ENCODE measurements around the gene ATP5F1E. TPM values are rescaled to one million over a fixed set of nuclear protein-coding genes. Genes with fewer than 3 reads are reported as not detected.

The ATP5F1E gene
- total and polyA plus RNA-seq, 10 of the 15 experiments (the other 5 are each of a cell fraction or from before 2014, with no cell fraction given): 49.0 to 407 (median 117) TPM

DNA sequence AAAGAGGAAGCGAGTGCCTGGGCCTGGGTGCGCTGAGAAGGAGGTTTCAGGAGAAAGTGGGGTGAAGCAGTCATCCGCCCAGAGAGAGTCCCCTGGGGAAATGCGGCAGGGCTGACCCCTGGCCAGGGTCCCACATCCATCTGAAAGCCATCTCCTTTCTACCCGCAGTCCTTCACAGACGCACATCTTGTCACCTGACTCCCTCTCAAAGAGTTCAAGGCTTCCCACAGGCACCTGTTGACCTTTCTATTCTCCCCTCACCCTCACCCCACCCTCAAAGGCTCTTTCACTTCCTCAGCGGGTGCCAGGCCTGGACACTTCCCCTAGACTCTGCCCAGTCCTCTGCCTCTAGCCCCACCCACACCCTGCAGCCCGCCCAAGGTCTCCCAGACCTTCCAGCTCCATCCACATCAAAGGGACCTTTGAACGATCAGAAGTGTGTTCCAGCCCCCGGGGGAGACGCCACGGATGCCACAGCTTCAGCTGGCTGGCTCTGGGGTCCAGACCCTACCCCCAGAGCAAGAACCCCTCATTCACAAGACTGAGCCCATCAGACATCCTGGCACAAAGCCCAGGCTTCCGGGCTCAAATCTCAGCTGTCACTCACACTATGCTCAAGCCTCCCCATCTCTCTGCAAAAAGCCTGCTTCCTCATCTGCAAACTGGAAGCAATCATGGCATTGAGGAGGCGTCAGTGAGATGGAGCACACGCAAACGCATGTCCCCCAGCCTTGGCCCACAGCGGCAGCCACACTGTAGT lies 27.2 kb downstream of the ATP5F1E start (continued):
- TF ChIP-seq IRF5 (IDR thresholded peaks at IDR 0.05; ENCODE audit: borderline replicate concordance) (no peak; the same call in 1 of the 2 replicates), HDAC2 (IDR thresholded peaks at IDR 0.05) (no peak), JUND (IDR thresholded peaks at IDR 0.05; ENCODE audit: low read depth, low read length) (no peak), MXI1 (IDR thresholded peaks at IDR 0.05; ENCODE audit: low read depth, low read length) (peak; percentile 69), PKNOX1 (IDR thresholded peaks at IDR 0.05) (peak; percentile 98), IKZF1 (conservative IDR thresholded peaks at IDR 0.05) (peak; percentile 97), NR2F1 (conservative IDR thresholded peaks at IDR 0.05) (peak; percentile 100), NFXL1 (IDR thresholded peaks at IDR 0.05; ENCODE audit: borderline replicate concordance) (no peak), MEF2A (IDR thresholded peaks at IDR 0.05; ENCODE audit: insufficient read depth, low read depth, low read length) (no peak), ZBED1 (IDR thresholded peaks at IDR 0.05; ENCODE audit: borderline replicate concordance) (no peak; the same call in 1 of the 2 replicates), YY1 (IDR thresholded peaks at IDR 0.05; ENCODE audit: low read depth, low read length) (peak; percentile 69), POLR2AphosphoS5 (IDR thresholded peaks at IDR 0.05; ENCODE audit: low read length) (peak; percentile 70), TCF7 (IDR thresholded peaks at IDR 0.05; ENCODE audit: borderline replicate concordance) (peak; percentile 35; the same call in 1 of the 2 replicates), EZH2 (IDR thresholded peaks at IDR 0.05; ENCODE audit: borderline replicate concordance, control insufficient read depth, low read depth, low read length) (no peak), ESRRA (IDR thresholded peaks at IDR 0.05; ENCODE audit: low read length) (peak; percentile 27; the same call in 1 of the 2 replicates), ZZZ3 (IDR thresholded peaks at IDR 0.05; ENCODE audit: control insufficient read depth, insufficient read length, low read depth) (no peak), RCOR1 (conservative IDR thresholded peaks at IDR 0.05; ENCODE audit: low read depth, low read length) (peak; percentile 58; the same call in 1 of the 2 replicates), RB1 (IDR thresholded peaks at IDR 0.05; ENCODE audit: borderline replicate concordance) (no peak), ZNF217 (IDR thresholded peaks at IDR 0.05) (peak; percentile 82), ZNF622 (IDR thresholded peaks at IDR 0.05) (no peak), TCF3 (IDR thresholded peaks at IDR 0.05; ENCODE audit: borderline replicate concordance, insufficient read depth, low read depth, low read length) (peak; percentile 86)
- TF ChIP-seq, protein P1, sequence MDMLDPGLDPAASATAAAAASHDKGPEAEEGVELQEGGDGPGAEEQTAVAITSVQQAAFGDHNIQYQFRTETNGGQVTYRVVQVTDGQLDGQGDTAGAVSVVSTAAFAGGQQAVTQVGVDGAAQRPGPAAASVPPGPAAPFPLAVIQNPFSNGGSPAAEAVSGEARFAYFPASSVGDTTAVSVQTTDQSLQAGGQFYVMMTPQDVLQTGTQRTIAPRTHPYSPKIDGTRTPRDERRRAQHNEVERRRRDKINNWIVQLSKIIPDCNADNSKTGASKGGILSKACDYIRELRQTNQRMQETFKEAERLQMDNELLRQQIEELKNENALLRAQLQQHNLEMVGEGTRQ (IDR thresholded peaks at IDR 0.05; ENCODE audit: borderline replicate concordance, low read depth, low read length): peak; percentile 4; the same call in 1 of the 2 replicates
- TF ChIP-seq, protein P2, sequence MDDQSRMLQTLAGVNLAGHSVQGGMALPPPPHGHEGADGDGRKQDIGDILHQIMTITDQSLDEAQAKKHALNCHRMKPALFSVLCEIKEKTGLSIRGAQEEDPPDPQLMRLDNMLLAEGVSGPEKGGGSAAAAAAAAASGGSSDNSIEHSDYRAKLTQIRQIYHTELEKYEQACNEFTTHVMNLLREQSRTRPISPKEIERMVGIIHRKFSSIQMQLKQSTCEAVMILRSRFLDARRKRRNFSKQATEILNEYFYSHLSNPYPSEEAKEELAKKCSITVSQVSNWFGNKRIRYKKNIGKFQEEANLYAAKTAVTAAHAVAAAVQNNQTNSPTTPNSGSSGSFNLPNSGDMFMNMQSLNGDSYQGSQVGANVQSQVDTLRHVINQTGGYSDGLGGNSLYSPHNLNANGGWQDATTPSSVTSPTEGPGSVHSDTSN (IDR thresholded peaks at IDR 0.05; ENCODE audit: insufficient replicate concordance, low read depth, low read length): peak; percentile 95
- TF ChIP-seq, protein P3, sequence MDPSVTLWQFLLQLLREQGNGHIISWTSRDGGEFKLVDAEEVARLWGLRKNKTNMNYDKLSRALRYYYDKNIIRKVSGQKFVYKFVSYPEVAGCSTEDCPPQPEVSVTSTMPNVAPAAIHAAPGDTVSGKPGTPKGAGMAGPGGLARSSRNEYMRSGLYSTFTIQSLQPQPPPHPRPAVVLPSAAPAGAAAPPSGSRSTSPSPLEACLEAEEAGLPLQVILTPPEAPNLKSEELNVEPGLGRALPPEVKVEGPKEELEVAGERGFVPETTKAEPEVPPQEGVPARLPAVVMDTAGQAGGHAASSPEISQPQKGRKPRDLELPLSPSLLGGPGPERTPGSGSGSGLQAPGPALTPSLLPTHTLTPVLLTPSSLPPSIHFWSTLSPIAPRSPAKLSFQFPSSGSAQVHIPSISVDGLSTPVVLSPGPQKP (IDR thresholded peaks at IDR 0.05; ENCODE audit: low read depth, low read length): no peak

Data from GM12878 (cell line).